Stimulated activated CD8-positive, alpha-beta memory T cell treated with anti-CD3 and anti-CD28 coated beads, Interleukin-7, amount 100 ng/mL, for 24 hours (primary cell): ENCODE data around the gene LSP1.
"Not testable (repeated sequence)": the region's sequence is repeated elsewhere in the genome, so short reads cannot be mapped to it uniquely, and the experiment has no call there.

Experiments
- DNase-seq: peaks from one replicate; pipeline ENCODE4 v3.0.0-alpha.2; 2020; ENCODE audit warnings: low read depth

The LSP1 gene

DNA sequence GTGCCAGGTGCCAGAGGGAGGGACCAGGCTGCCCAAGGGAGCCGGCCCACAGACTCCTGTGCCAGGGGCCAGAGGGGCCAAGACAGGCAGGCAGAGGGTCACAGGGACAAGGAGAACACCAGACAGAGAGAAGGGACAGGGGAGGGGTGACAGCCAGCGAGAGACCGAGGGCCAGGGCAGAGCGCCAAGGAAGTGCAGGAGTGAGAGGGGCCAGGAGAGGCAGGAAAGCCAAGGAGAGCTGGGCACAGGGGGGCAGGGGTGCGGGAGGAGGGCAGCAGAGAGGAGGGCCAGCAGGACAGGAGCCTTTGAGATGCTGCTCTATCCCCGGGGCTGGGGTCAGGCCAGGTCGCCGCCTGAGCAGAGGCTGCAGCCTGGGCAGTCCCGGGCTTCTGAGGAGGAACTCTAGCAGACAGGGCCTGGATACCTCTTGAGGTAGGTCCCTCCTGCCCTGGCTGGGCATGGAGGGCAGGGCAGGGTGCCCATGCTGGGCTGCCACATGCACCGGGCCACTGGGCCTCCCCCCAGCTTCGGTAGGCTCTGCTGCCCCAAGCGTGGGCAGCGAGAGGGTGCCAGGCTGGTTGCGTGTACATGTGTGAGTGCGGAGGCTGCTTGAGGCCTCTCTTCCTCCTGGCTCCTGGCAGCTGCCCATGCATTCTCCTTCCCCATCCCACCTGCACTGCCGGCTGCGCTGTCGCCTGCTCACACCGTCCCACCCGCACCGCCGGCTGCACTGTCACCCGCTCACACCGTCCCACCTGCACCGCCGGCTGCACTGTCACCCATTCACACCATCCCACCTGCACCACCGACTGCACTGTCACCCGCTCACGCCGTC lies 12.2 kb downstream of the LSP1 start:
- no peak for DNase-seq

- no peak for DNase-seq
These were observed 13.3 kb downstream of the LSP1 start for GRCh38 chr11:1866226-1866625.

DNA sequence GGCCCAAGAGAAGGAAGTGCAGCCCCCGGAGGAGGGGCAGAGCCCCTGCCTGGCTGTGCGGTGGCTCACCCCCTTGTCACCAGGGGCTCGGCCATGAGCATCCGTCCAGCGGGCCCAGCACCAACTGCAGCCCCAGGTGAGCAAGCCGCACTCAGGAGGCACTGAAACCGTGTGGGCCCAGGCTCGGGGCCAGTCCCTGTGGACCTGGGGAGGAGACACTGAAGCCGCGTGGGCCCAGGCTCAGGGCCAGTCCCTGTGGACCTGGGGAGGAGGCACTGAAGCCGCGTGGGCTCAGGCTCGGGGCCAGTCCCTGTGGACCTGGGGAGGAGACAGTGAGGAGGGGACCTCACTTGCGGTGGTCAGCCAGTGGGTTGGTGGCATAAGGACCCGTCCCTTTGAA lies 13.9 kb downstream of the LSP1 start:
- DNase-seq, result no peak

DNA sequence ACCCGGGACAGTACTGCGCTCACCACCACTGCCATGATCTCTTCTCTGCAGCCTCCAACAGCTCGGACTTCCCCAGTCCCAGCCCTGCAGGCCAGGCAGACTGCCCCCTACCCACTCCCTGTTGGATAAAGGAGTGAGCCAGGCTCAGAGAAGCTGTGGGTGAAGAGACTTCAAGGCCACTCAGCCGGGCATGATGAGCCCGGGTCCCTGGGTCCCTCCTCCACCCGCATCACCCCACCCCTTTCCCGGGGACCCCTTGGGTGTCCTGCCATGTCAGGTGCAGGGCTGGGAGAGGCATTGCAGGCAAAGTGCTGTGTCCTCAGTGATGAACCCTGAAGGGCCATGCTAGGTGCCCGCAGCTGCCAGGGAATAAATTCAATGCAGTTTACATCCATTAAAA lies 14.5 kb downstream of the LSP1 start:
- DNase-seq, result no peak

GRCh38 chr11:1868056-1868635 lies 15.3 kb downstream of the LSP1 start:
- no peak for DNase-seq

GRCh38 chr11:1868636-1869291 lies 15.9 kb downstream of the LSP1 start:
- no peak for DNase-seq

DNA sequence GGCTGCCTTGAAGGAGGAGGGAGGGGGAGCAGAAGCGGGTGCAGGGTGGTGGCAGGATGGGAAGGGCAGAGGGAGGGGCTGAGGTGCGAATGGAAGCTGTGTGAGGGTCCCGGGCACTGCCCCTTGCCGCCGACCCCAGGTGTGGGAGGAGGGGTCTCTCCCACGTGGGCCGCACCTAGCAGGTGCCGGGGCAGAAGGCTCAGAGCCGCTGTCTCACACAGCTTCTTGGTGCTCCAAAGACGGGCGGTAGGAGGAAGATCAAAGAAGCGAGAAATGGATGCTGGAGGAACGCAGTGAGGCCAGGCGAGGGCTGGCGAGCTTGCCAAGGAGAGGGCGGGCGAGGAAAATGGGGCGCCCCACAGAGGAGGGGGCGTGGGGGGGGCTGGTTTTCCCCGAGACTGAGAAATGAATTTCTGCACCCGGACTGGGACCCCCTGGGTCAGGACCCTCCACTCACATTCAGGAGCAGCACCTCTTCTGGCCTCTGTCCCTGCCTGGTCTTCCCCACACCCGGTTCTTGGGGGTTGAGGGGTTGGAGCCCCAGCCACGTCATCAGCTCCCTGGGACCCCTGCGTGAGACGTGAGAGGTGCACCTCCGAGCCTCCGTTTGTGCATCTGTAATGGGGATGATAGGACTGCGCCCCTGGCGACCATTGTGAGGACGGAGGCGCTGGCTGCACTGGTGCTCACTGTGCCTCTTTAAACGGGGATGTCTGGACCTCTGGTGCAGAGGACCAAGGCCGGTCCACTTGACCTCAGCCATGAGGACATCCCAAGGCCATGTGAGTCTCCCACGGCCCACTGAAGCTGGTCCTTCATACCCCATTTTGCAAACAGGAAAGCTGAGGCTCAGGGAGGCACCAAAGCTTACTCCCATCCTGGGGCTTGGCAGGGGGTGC lies 16.8 kb downstream of the LSP1 start:
- no peak for DNase-seq

GRCh38 chr11:1870326-1870696 lies 17.4 kb downstream of the LSP1 start:
- DNase-seq, result no peak

GRCh38 chr11:1870721-1871466 lies 18.0 kb downstream of the LSP1 start:
- DNase-seq, result no peak

DNA sequence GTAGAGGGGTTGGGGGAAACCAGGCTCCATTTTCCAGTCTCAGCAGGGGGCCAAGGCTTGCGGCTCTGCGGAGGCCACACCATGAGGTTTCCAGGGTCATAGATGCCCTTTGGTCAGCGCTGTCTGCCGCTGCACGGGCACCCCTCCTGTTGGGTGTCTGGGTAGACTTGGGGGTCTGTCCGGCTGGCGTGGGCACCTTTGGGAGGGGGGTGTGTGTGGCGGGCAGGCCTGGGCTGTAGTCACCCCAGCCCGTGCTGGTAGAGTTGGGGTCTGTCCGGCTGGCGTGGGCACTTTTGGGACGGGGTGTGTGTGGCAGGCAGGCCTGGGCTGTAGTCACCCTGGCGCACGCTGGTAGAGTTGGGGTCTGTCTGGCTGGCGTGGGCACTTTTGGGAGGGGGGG lies 18.6 kb downstream of the LSP1 start:
- no peak for DNase-seq

DNA sequence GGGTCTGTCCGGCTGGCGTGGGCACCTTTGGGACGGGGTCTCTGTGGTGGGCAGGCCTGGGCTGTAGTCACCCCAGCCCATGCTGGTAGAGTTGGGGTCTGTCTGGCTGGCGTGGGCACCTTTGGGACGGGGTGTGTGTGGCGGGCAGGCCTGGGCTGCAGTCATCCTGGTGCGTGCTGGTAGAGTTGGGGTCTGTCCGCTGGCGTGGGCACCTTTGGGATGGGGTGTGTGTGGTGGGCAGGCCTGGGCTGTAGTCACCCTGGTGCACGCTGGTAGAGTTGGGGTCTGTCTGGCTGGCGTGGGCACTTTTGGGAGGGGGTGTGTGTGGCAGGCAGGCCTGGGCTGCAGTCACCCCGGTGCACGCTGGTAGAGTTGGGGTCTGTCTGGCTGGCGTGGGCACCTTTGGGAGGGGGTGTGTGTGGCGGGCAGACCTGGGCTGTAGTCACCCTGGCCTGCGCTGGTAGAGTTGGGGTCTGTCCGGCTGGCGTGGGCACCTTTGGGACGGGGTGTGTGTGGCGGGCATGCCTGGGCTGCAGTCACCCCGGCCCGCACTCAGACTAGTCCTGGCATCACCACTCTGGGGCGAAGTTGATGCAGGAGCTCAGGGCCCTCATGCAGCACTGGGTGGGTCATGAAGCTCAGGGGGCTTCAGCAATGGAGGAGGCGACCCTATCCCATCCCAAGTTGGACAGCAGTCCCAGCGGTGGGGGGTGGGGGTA lies 19.5 kb downstream of the LSP1 start:
- DNase-seq, result no peak

DNA sequence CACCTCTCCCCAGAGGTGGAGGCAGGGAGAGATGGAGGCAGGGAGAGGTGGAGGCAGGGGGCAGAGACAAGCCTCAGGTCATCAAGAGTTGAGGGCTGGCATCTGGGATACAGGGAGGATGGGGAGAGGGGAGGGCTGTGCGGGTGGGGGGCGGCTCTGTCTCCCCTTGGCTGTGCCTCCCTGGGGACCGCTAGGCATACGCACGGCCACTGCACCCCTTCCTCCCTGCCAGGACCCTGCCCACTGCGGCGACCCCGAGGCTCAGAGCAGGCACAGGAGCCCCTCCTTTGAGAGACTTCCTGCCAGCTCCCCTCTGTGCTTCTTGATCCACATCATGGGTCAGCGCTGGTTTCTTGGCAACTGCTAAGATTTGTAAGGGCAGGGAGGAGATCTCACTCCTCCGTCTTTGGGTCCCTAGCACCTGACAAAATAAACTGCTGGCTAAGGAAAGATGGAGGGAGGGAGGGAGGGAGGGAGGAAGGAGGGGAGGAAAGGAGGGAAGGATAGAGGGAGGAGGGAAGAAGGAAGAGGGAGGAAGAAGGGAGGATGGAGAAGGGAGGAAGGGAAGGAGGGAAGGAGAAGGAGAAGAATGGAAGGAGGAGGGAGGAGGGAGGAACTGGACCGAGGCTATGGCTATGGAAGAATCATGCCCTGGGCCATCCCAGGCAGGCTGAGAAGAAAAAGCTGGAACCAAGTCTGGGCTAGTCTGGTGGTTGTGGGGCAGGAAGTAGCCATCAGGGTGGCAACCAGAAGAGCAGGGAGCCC lies 20.3 kb downstream of the LSP1 start:
- no peak for DNase-seq

DNA sequence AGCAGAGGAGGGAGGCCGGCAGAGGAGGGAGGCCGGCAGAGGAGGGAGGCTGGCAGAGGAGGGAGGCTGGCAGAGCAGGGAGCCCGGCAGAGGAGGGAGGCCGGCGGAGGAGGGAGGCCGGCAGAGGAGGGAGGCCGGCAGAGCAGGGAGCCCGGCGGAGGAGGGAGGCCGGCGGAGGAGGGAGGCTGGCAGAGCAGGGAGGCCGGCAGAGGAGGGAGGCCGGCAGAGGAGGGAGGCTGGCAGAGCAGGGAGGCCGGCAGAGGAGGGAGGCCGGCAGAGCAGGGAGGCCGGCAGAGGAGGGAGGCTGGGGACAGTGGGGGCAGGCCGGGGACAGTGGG lies 20.9 kb downstream of the LSP1 start:
- DNase-seq, result not testable (repeated sequence)

GRCh38 chr11:1874441-1875092 lies 21.7 kb downstream of the LSP1 start:
- DNase-seq, result not testable (repeated sequence)

DNA sequence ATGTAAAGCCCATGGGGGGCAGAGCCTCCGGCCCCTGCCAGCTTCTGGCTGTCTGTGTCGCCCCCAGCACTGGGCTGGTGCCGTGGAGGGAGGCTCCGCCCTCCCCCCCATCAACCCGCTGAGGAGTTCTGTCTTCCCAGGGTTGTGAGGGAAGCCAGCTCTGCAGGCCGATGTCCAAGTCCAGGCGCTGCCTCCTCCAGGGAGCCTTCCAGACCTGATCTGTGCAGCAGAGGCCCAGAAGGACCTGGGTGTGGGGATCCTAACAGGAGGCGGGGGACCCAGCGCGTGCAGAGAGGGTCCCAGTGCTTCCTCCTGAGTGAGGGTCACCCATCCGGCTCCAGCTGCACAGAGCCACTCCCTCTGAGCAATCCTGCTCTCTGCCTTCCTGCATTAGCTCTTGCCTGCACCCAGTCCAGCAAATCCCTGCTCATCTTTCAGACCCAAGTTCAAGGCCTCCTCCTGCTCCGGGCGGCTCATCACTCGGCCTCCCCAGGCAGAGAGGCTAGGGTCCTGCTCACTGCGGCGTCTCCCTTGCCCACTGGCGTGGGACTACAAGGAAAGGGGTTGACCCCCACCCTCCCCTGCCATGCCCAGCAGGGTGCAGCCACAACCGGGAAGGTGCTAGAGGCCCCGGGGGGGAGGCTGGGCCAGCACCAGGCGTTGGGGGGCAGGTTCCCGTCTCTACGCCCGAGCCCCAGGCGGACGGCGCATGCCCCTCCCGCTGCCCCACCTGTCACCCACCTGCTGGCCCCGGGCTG lies 22.4 kb downstream of the LSP1 start:
- no peak for DNase-seq

DNA sequence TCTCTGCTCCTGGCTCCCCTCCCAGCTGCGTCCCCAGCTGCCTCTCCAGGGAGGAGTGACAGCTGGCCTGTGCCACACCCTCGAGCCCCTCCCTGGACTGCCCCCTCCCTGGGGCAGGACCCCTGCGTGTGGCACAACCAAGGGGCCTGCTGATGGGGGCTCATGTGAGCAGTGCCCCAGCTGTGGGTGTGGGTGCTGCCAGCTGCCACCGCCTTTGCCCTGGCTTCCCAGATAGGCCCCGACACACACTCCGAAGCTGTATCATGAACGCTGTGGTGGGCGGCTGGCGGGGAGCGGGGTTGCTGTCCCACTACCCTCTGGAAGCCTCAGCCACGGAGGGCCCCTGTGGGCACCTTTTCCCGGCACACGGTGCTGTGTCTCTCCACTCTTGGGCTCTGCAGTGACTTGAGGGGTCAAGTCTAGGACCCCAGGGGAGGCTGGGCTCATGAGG lies 23.0 kb downstream of the LSP1 start:
- not testable (repeated sequence) for DNase-seq

GRCh38 chr11:1876361-1877063 lies 23.6 kb downstream of the LSP1 start:
- no peak for DNase-seq
